ENCODE data around the gene LIME1. TPM values are rescaled to one million over a fixed set of nuclear protein-coding genes. Genes with fewer than 3 reads are reported as not detected.
"Not testable (repeated sequence)": the region's sequence is repeated elsewhere in the genome, so short reads cannot be mapped to it uniquely, and the experiment has no call there.

The LIME1 gene
- total RNA-seq, 2 donors from 2014 or later, result 6.3 to 18.2 TPM

GRCh38 chr20:63769891-63770474, 33.5 kb downstream of the LIME1 start:
- no peaks in the 10 kb centered on the region for H3K36me3 Mint-ChIP-seq
- no peak overlapping the region for H3K27ac Mint-ChIP-seq
- DNase-seq (ENCODE audit: low spot score in 2 of 2) (no peak), ATAC-seq (no peak)
- no peaks in the 10 kb centered on the region for H3K9me3 Mint-ChIP-seq

- no peak for ATAC-seq
- no peaks in the 10 kb centered on the region for H3K36me3 Mint-ChIP-seq
- no peak for DNase-seq (ENCODE audit: low spot score in 2 of 2)
- no peaks in the 10 kb centered on the region for H3K9me3 Mint-ChIP-seq
- no peak overlapping the region for H3K27ac Mint-ChIP-seq
Observed at GRCh38 chr20:63771046-63771707, 34.7 kb downstream of the LIME1 start.

DNA sequence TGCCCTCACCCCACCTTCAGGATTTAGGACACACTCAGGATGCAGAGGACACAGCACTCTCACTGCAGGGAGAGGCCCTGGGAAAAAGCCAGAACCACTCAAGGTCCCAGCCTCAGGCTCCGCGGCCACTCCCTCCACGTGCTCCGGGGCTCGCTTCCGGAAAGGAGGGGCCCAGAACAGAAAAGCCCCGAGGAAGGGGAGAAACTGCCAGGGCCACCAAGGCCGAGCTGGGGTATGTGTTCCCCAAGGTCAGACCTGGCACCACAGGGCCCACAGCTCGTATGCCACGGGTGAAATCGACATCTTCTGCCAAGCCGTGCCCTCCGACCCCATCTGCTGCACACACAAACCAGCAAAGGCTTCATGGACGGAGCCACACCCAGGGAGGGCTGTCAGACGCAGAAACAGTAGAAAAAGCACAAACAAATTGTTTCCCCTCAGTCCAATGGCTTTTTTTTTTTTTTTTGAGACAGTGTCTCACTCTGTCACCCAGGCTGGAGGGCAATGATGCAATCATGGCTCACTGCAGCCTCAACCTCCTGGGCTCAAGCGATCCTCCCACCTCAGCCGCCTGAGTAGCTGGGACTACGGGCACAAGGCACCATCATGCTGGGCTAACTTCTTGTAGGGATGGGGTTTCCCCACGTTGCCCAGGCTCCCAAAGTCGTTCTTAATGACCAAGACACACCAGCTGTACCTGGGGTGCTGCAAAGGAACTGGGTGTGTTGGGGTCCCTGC, 36.5 kb downstream of the LIME1 start:
- Mint-ChIP-seq H3K27ac (no peak overlapping the region), H3K9me3 (no peaks in the 10 kb centered on the region), H3K36me3 (no peaks in the 10 kb centered on the region)
- DNase-seq (ENCODE audit: low spot score in 2 of 2) (no peak), ATAC-seq (no peak)

DNA sequence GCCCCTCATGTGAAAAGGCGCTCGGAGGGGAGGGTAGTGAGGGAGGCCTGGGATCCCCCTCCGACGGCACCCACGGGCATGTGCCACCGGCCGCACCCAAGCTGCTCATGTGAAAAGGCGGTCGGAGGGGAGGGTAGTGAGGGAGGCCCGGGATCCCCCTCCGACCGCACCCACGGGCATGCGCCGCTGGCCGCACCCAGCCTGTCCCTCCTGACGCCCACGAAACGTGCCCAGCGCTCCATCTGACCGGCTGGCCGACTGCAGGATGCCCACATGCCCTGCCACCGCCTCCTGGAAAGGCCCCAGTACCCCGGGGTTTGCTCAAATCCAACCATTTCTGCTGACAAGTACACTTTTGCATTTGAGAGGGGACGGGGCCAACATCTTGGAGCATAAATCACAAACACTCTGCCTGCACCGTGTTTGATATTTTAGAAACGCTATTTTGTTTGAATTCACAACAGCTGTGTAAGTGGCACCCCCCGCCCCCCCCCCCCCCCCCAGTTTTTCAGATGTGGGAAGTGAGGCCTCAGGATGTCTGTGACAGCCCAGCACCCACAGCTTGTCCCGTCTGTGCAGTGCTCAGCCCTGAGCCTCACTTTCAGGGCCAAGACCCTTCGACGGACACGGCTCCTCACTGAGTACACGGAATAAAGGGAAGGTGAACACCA, 37.2 kb downstream of the LIME1 start:
- H3K9me3 Mint-ChIP-seq, result no peaks in the 10 kb centered on the region
- no peak overlapping the region for H3K27ac Mint-ChIP-seq
- ATAC-seq, result no peak
- DNase-seq (ENCODE audit: low spot score in 2 of 2), result no peak
- no peaks in the 10 kb centered on the region for H3K36me3 Mint-ChIP-seq

GRCh38 chr20:63774306-63774705, 37.8 kb downstream of the LIME1 start:
- H3K36me3 Mint-ChIP-seq, result no peaks in the 10 kb centered on the region
- ATAC-seq (no peak), DNase-seq (ENCODE audit: low spot score in 2 of 2) (no peak)
- H3K9me3 Mint-ChIP-seq, result no peaks in the 10 kb centered on the region
- H3K27ac Mint-ChIP-seq, result no peak overlapping the region

DNA sequence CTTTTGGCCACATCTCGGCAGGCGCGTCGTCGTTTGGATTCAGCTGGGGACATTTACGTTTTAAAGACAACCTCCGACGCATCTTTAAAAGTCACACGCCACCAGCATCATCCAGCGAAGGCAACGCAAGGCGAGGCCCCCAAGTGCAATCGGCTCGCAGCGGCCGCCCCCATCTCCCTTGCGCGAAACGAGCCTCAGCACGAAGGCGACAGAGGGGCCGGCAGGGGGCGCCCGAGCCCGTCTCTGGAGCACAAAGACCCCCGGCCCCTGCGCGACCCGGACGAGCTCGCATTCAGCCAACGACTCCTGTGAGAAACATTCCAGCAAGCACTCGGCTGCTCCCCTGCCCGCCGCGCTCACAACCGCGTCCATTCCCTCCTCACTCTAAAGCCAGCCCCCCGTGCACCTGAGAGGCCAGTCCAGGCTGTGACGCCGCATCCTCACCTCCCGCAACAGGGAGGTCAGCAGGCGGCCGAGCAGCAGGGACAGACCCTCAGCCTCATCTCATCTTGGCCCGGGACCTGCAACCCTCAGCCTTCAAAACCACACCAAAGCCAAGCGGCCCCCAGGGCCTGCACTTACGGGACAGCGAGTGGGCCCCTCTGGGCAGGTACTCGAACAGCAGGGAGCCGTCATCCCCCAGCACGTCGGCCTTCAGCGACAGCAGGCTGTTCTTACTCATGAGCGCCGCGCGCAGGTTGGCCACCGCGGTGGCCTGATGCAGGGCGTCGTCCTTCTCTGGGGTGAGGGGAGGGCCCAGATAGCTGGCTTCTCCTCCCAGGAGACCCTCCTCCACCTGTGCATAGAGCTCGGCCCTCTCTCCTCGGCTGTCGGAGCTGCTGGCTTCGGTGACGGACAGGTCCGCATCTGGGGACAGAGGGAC, 38.9 kb downstream of the LIME1 start:
- ATAC-seq, result no peak

DNA sequence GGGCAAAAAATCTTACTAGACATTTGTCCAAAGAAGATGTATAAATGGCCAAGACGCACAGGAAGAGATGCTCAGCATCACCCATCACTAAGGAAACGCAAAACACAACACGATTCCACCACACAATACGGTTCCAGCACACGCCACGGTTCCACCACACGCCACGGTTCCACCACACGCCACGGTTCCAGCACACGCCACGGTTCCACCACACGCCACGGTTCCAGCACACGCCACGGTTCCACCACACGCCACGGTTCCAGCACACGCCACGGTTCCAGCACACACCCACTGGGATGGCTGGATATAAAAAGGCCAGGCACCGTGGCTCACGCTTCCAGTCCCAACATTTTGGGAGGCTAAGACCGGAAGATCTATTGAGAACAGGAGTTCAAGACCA, 40.4 kb downstream of the LIME1 start:
- not testable (repeated sequence) for H3K27ac Mint-ChIP-seq, ATAC-seq, H3K9me3 Mint-ChIP-seq

More for the DNA sequence above, 38.9 kb downstream of the LIME1 start:
- no peak for DNase-seq (ENCODE audit: low spot score in 2 of 2)
- no peak overlapping the region for H3K27ac Mint-ChIP-seq
- no peaks in the 10 kb centered on the region for H3K9me3 Mint-ChIP-seq
- no peaks in the 10 kb centered on the region for H3K36me3 Mint-ChIP-seq

GRCh38 chr20:63777614-63778013, 41.1 kb downstream of the LIME1 start:
- no peak for DNase-seq (ENCODE audit: low spot score in 2 of 2)
- no peak overlapping the region for H3K27ac Mint-ChIP-seq
- ATAC-seq, result no peak
- no peaks in the 10 kb centered on the region for H3K9me3 Mint-ChIP-seq
- H3K36me3 Mint-ChIP-seq, result no peaks in the 10 kb centered on the region

More for the DNA sequence above, 40.4 kb downstream of the LIME1 start:
- H3K36me3 Mint-ChIP-seq; DNase-seq (ENCODE audit: low spot score in 2 of 2): not testable (repeated sequence)

- DNase-seq (ENCODE audit: low spot score in 2 of 2) (no peak), ATAC-seq (no peak)
- Mint-ChIP-seq H3K27ac (no peak overlapping the region), H3K9me3 (no peaks in the 10 kb centered on the region), H3K36me3 (no peaks in the 10 kb centered on the region)
Observed at GRCh38 chr20:63778034-63778752, 41.7 kb downstream of the LIME1 start.

GRCh38 chr20:63778857-63779256, 42.4 kb downstream of the LIME1 start:
- DNase-seq (ENCODE audit: low spot score in 2 of 2), result no peak
- Mint-ChIP-seq H3K27ac (no peak overlapping the region), H3K36me3 (no peaks in the 10 kb centered on the region)

DNA sequence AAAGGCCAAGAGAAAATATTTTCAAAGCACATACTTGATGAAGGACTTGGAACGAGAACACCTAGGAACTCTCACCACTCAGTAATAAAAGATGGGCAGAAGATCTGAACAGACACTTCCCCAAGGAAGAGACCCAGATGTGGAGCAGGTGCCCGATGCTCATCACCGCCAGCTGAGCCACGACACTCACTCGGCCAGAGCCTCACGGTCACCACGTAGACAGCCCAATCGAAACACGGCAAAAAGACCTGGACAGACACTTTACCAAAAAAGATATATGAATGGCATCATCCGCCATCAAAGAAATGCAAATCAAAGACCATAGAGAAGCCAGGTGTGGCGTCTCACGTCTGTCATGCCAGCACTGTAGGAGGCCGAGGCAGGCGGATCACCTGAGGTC, 44.7 kb downstream of the LIME1 start:
- no peaks in the 10 kb centered on the region for H3K36me3 Mint-ChIP-seq
- no peaks in the 10 kb centered on the region for H3K9me3 Mint-ChIP-seq
- DNase-seq (ENCODE audit: low spot score in 2 of 2) (no peak), ATAC-seq (no peak)
- H3K27ac Mint-ChIP-seq, result no peak overlapping the region

More at GRCh38 chr20:63778857-63779256, 42.4 kb downstream of the LIME1 start:
- H3K9me3 Mint-ChIP-seq, result no peaks in the 10 kb centered on the region
- no peak for ATAC-seq

- no peak for DNase-seq (ENCODE audit: low spot score in 2 of 2)
- peak; percentile 84 to 98 for ATAC-seq
Observed at GRCh38 chr20:63782051-63782471, 45.6 kb downstream of the LIME1 start.

DNA sequence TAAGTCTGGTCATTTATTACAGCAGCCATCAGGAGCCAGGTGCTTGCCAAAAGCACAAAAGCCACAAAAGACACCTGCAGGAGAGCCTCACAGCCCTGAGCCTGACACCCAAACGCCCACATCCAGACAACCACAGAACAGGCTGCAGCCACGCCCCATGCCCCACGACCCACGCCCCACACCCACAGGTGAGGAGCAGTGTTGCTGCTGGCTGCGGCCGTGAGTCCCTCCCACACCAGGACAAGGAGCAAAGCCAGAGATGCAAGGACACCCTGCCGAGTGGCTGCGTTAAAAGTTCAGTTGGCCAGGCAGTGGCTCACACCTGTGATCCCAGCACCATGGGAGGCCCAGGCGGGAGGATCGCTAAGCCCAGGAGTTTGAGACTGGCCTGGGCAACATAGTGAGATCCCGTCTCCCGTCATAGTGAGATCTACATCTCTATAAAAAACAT, 46.1 kb downstream of the LIME1 start:
- peak overlapping the region in 1 of 2 donors; percentile 29 for H3K27ac Mint-ChIP-seq
- no peaks in the 10 kb centered on the region for H3K9me3 Mint-ChIP-seq
- DNase-seq (ENCODE audit: low spot score in 2 of 2), result no peak
- peak in 1 of 2 donors; percentile 19 for ATAC-seq
- H3K36me3 Mint-ChIP-seq, result no peaks in the 10 kb centered on the region

More at GRCh38 chr20:63782051-63782471, 45.6 kb downstream of the LIME1 start:
- H3K9me3 Mint-ChIP-seq, result no peaks in the 10 kb centered on the region
- H3K36me3 Mint-ChIP-seq, result no peaks in the 10 kb centered on the region
- no peak overlapping the region for H3K27ac Mint-ChIP-seq

DNA sequence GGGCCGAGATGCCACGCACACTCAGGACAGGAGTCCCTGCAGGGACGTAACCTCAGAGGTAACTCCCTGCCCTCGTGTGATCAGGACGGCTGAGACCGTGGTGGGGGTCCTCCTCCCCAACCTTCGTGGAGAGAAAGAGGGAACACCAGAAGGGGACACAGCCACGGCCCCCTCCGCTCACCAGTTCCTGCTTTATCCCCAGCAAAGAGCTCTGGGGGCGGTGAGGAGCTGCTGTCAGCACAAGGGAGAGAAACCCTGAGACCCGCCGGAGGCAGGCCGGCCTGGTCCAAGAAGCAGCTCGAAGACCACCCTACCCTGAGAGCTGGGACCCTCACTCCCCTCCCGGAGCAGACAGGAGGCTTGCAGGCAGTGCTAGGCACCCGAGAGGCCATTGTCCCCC, 47.5 kb downstream of the LIME1 start:
- H3K9me3 Mint-ChIP-seq, result no peaks in the 10 kb centered on the region
- DNase-seq (ENCODE audit: low spot score in 2 of 2) (no peak), ATAC-seq (no peak)
- H3K27ac Mint-ChIP-seq, result no peak overlapping the region
- H3K36me3 Mint-ChIP-seq, result no peaks in the 10 kb centered on the region

GRCh38 chr20:63785691-63786131, 49.2 kb downstream of the LIME1 start:
- Mint-ChIP-seq H3K36me3 (no peaks in the 10 kb centered on the region), H3K9me3 (no peaks in the 10 kb centered on the region), H3K27ac (no peak overlapping the region)
- no peak for ATAC-seq
- DNase-seq (ENCODE audit: low spot score in 2 of 2), result no peak
